NCI-H526 (cell line): Measurements from ENCODE around the gene TMED1.
A peak's percentile ranks its signal among the peaks of the same experiment; 100 is the strongest.

Experiments
- DNase-seq, 2 experiments: peaks; one replicate each; lab custom pipeline; 2025; lab: John Stamatoyannopoulos, UW

The TMED1 gene

GRCh38 chr19:10831987-10832938, 3.7 kb downstream of the TMED1 start:
- no peak for DNase-seq

- DNase-seq: no peak
These were observed 4.9 kb downstream of the TMED1 start for GRCh38 chr19:10830931-10831779.

- DNase-seq: no peak
These were observed 5.6 kb downstream of the TMED1 start for GRCh38 chr19:10830370-10830769.

GRCh38 chr19:10829967-10830366, 6.0 kb downstream of the TMED1 start:
- DNase-seq: no peak

- DNase-seq: peak in 1 of 2 experiments; percentile 11
These were observed 6.8 kb downstream of the TMED1 start for GRCh38 chr19:10828981-10829821.

- no peak for DNase-seq
These were observed 9.2 kb downstream of the TMED1 start for GRCh38 chr19:10826846-10827245.

- DNase-seq: no peak
These were observed 9.8 kb downstream of the TMED1 start for GRCh38 chr19:10826231-10826630.

GRCh38 chr19:10823690-10824089, 12.3 kb downstream of the TMED1 start:
- DNase-seq: no peak

- no peak for DNase-seq
These were observed 15.8 kb downstream of the TMED1 start for GRCh38 chr19:10820173-10820572.

GRCh38 chr19:10819124-10820060, 16.6 kb downstream of the TMED1 start:
- no peak for DNase-seq

GRCh38 chr19:10818301-10819123, 17.5 kb downstream of the TMED1 start:
- DNase-seq: no peak

- DNase-seq: no peak
These were observed 18.5 kb downstream of the TMED1 start for GRCh38 chr19:10817291-10818038.

- DNase-seq: no peak
These were observed 19.3 kb downstream of the TMED1 start for GRCh38 chr19:10816691-10817090.

GRCh38 chr19:10815969-10816644, 19.9 kb downstream of the TMED1 start:
- DNase-seq: no peak

GRCh38 chr19:10815007-10815536, 20.9 kb downstream of the TMED1 start:
- no peak for DNase-seq

- DNase-seq: no peak
These were observed 23.1 kb downstream of the TMED1 start for GRCh38 chr19:10812902-10813404.

GRCh38 chr19:10812196-10812595, 23.8 kb downstream of the TMED1 start:
- DNase-seq: no peak
